Naive B cell (primary cell): ENCODE measurements around the gene N4BP2. TPM values are rescaled to one million over a fixed set of nuclear protein-coding genes. Genes with fewer than 3 reads are reported as not detected.
"Not testable (repeated sequence)": the region's sequence is repeated elsewhere in the genome, so short reads cannot be mapped to it uniquely, and the experiment has no call there.

Source experiments
- ATAC-seq, 2 donors: fragments of 150-1000 bp; cut with Tn5 transposase; 2 replicates each; pipeline ENCODE4 v1.10.0; 2021; ENCODE audit warnings: low read depth in 2 of 2, mild to moderate bottlenecking in 2 of 2, moderate library complexity in 2 of 2
- DNase-seq: peaks from one replicate; pipeline ENCODE4 v3.0.0; 2022
- H3K27ac Mint-ChIP-seq, 6 donors: one replicate each; pipeline ENCODE4 v1.8.0; 2020 to 2022; ENCODE audit warnings: mild to moderate bottlenecking in 6 of 6, mixed read lengths in 6 of 6, moderate library complexity in 5 of 6, inconsistent platforms in 2 of 6
- H3K27me3 Mint-ChIP-seq, 3 donors: one replicate each; pipeline ENCODE4 v1.8.0; 2021 to 2022; ENCODE audit warnings: mixed read lengths in 3 of 3, mild to moderate bottlenecking in 1 of 3
- H3K36me3 Mint-ChIP-seq, 2 donors: one replicate each; pipeline ENCODE4 v1.8.0; 2020 to 2022; ENCODE audit warnings: mixed read lengths in 2 of 2, inconsistent platforms in 1 of 2, mild to moderate bottlenecking in 1 of 2
- H3K4me1 Mint-ChIP-seq, 3 donors: one replicate each; pipeline ENCODE4 v1.8.0; 2020 to 2022; ENCODE audit warnings: mixed read lengths in 3 of 3, inconsistent platforms in 1 of 3, mild to moderate bottlenecking in 1 of 3, moderate library complexity in 1 of 3
- H3K4me3 Mint-ChIP-seq, 8 donors: one replicate each; pipeline ENCODE4 v1.8.0; 2020 to 2022; ENCODE audit warnings: mild to moderate bottlenecking in 8 of 8, mixed read lengths in 8 of 8, moderate library complexity in 8 of 8, inconsistent platforms in 2 of 8
- H3K9me3 Mint-ChIP-seq, 7 donors: one replicate each; pipeline ENCODE4 v1.8.0; 2020 to 2022; ENCODE audit warnings: mixed read lengths in 7 of 7, mild to moderate bottlenecking in 5 of 7, inconsistent platforms in 2 of 7, moderate library complexity in 1 of 7
- polyA plus RNA-seq, 6 donors: library from polyadenylated mRNA; unstranded; fragments of 300-500 nt; fragmentation: Illumina TruSeq; gene quantifications; one replicate each; pipeline ENCODE4 v1.2.3, GENCODE V29; 2021; ENCODE audit warnings: low read depth in 6 of 6

Gene N4BP2
- 1 to 10 TPM; 1.7 to 7.8 (median 5.9) TPM for polyA plus RNA-seq

DNA sequence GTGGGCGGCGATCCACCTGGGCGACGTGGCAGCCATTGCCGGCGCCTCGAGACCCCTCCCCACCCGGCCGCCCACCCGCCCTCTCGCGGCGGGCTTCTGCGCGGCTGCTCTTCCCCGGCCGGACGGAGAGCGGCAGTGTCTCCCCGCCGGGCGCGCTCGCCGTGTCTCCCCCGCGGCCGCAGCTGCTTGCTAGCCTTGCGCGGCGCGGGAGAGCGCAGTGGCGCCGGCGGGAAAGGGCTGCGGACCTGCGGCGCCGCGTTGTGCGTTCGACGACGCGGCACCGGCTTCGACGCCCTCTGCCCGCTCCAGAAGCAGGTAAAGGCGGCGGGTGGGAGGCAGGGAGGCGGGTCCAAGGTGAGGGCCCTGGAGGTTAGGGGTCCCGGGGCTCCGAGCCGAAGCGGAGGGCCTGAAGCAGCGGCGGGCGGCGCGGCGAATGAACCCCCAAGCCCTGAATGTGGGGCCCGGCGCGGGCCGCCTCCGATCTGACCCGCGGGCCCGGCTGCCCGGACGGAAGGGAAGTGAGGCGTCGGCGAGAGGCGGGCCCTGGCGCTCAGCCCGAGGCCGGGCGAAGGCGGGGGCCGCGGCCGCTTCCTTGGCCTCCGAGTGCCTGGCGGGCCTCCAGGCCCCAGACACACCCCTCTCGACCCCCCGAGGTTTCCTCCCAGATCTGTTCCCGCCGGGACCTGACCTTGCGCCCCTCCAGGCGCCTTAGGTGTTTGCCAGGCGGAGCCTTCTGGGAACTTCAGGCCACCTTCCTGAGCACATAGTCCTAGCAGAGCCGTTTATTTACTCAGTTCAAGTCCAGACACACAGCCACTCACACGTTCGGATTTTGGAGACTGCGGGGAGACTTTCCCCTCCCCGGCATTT is at the start of gene N4BP2:
TSS of gene N4BP2 (plus strand) at position 135 of the 870 bp plus-strand sequence. CDS start 40,491 bp downstream, outside the sequence.
- peak; percentile 62 to 68 for ATAC-seq
- peak; percentile 75 for DNase-seq
- peak within 1 kb of the TSS; percentile 92 to 98 (median 95) for H3K4me3 Mint-ChIP-seq
- no peaks in the 10 kb centered on the region for H3K27me3 Mint-ChIP-seq
- no peaks in the 10 kb centered on the region for H3K36me3 Mint-ChIP-seq
- no peaks in the 10 kb centered on the region for H3K9me3 Mint-ChIP-seq
- peaks cover 26 to 33% (median 28%) of the 10 kb centered on the region in 3 donors for H3K4me1 Mint-ChIP-seq
- peak within 1 kb of the TSS; percentile 92 to 97 (median 96) for H3K27ac Mint-ChIP-seq

DNA sequence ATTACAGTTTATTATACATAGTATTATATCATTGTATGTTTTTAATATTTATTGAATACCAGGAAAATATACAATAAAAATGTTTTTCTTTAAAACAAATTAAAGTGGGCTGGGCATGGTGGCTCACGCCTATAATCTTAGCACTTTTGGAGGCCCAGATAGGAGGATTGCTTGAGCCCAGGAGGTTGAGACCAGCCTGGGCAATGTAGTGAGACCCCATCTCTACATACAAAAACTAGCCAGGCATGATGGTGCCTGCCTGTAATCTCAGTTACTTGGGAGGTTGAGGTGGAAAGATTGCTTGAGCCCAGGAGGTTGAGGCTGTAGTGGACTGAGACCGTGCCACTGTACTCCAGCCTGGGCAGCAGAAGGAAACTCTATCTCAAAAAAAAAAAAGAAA is 40.6 kb upstream of the N4BP2 start:
- no peak overlapping the region for H3K4me3 Mint-ChIP-seq
- no peaks in the 10 kb centered on the region for H3K4me1 Mint-ChIP-seq
- no peak for DNase-seq
- H3K27me3 Mint-ChIP-seq: no peaks in the 10 kb centered on the region
- peak overlapping the region in 1 of 6 donors; percentile 77 for H3K27ac Mint-ChIP-seq
- ATAC-seq: no peak
- peaks cover 0 to 3% (median 0%) of the 10 kb centered on the region in 7 donors for H3K9me3 Mint-ChIP-seq
- no peaks in the 10 kb centered on the region for H3K36me3 Mint-ChIP-seq

DNA sequence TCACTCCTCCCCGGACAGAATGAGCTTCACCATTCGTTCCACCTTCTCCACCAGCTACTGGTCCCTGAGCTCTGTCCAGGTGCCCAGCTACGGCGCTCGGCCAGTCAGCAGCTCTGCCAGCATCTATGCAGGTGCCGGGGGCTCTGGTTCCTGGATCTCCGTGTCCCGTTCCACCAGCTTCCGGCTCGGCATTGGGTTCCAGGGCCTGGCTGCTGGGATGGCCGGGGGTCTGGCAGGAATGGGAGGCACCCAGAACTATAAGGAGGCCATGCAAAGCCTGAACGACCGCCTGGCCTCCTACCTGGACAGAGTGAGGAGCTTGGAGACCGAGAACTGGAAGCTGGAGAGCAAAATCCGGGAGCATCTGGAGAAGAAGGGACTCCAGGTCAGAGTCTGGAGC is 36.4 kb upstream of the N4BP2 start:
- Mint-ChIP-seq H3K4me1 (no peaks in the 10 kb centered on the region), H3K27me3 (no peaks in the 10 kb centered on the region), H3K27ac (no peak overlapping the region), H3K36me3 (no peaks in the 10 kb centered on the region), H3K9me3 (peaks cover 0 to 3% (median 0%) of the 10 kb centered on the region in 7 donors), H3K4me3 (no peak overlapping the region)
- no peak for ATAC-seq
- no peak for DNase-seq

DNA sequence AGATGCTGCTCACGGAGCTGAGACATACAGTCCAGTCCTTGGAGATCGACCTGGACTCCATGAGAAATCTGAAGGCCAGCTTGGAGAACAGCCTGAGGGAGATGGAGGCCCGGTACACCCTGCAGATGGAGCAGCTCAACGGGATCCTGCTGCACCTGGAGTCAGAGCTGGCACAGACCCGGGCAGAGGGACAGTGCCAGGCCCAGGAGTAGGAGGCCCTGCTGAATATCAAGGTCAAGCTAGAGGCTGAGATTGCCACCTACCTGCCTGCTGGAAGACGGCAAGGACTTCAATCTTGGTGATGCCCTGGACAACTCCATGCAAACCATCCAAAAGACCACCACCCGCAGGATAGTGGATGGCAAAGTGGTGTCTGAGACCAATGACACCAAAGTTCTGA is 35.5 kb upstream of the N4BP2 start:
- H3K36me3 Mint-ChIP-seq, DNase-seq, H3K27ac Mint-ChIP-seq, H3K4me3 Mint-ChIP-seq, ATAC-seq, H3K27me3 Mint-ChIP-seq, H3K9me3 Mint-ChIP-seq, H3K4me1 Mint-ChIP-seq: not testable (repeated sequence)

DNA sequence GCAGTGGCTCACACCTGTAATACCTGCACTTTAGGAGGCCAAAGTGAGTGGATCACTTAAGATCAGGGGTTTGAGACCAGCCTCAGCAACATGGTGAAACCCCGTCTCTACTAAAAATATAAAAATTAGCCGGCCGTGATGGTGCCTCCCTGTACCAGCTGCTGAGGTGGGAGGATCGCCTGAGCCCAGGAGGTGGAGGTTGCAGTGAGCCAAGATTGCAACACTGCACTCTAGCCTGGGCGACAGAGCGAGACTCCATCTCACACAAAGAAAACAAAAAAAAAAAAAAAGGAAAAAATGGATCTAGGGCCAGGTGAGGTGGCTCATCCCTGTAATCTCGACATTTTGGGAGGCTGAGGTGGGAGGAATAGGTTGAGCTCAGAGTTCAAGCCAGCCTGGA is 32.6 kb upstream of the N4BP2 start:
- not testable (repeated sequence) for ATAC-seq

DNA sequence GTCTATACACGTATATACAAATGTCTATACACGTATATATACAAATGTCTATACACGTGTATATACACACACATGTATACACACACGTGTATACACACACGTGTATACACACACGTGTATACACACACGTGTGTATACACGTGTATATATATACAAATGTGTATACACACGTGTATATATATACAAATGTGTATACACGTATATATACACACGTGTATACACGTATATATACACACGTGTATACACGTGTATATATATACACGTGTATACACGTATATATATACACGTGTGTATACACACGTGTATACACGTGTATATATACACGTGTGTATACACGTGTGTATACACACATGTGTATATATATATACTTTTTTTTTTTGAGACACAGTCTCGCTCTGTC is 23.9 kb upstream of the N4BP2 start:
- no peaks in the 10 kb centered on the region for H3K9me3 Mint-ChIP-seq
- DNase-seq: no peak
- H3K27me3 Mint-ChIP-seq: no peaks in the 10 kb centered on the region
- H3K27ac Mint-ChIP-seq: no peak overlapping the region
- ATAC-seq: no peak
- no peak overlapping the region for H3K4me3 Mint-ChIP-seq
- H3K4me1 Mint-ChIP-seq: no peaks in the 10 kb centered on the region
- H3K36me3 Mint-ChIP-seq: no peaks in the 10 kb centered on the region

More for the DNA sequence above, 32.6 kb upstream of the N4BP2 start:
- not testable (repeated sequence) for DNase-seq, H3K27ac Mint-ChIP-seq, H3K27me3 Mint-ChIP-seq, H3K4me3 Mint-ChIP-seq, H3K36me3 Mint-ChIP-seq, H3K9me3 Mint-ChIP-seq, H3K4me1 Mint-ChIP-seq

DNA sequence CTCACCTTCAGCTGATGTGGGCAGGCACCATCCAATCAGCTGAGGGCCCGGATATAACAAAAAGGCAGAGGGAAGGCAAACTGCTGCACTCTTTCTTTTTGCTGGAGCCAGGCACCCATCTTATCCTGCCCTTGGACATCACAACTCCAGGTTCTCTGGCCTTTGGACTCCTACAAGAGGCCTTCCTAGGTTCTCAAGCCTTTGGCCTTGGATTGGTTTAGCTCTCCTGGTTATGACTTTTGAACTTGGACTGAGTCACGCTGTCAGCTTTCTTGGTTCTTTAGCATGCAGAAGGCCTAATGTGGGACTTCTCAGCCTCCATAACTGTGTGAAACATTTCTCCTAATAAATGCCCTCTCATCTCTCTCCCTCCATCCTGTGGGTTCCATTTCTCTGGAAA is 23.0 kb upstream of the N4BP2 start:
- Mint-ChIP-seq H3K27me3 (no peaks in the 10 kb centered on the region), H3K36me3 (no peaks in the 10 kb centered on the region), H3K27ac (no peak overlapping the region), H3K4me3 (no peak overlapping the region), H3K9me3 (no peaks in the 10 kb centered on the region), H3K4me1 (no peaks in the 10 kb centered on the region)
- DNase-seq: no peak
- ATAC-seq: no peak

DNA sequence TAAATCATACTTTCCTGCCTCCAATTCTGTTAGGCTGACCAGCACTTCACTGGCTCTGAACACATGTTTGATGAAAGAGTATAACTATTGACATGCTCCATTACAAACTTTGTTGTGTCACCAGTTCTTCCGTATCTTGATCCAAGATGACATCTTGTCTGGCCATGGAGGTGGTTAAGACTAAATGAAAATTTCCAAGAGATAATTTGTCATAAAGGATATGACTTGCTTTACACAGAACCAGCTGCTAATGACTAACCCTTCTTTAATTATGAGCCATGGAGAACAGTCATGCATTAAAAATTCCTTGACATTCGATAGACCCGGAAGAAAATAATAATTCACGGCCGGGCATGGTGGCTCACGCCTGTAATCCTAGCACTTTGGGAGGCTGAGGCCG is 17.7 kb upstream of the N4BP2 start:
- no peak for ATAC-seq
- Mint-ChIP-seq H3K27me3 (no peaks in the 10 kb centered on the region), H3K4me1 (no peaks in the 10 kb centered on the region), H3K27ac (no peak overlapping the region), H3K9me3 (no peaks in the 10 kb centered on the region), H3K36me3 (no peaks in the 10 kb centered on the region), H3K4me3 (no peak overlapping the region)
- no peak for DNase-seq

DNA sequence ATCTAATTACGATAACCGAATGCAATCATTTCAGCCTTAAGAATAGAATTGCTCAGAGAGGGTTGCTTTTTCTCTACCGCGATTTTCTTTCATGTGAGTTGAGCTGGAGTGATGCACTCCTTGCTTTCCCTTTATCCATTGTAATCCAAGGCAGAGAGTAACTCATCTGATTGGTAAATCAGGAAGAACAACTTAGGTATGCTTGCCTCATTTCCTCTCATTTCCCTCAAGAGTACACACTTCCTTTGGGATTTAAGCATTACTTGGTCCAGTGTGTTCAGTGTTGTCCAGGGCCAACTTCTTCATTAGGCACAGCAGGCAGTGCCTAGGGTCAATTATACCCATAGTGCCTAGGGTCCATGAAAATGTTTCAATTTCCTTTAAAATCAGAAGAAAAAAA is 15.7 kb upstream of the N4BP2 start:
- H3K4me3 Mint-ChIP-seq: no peak overlapping the region

DNA sequence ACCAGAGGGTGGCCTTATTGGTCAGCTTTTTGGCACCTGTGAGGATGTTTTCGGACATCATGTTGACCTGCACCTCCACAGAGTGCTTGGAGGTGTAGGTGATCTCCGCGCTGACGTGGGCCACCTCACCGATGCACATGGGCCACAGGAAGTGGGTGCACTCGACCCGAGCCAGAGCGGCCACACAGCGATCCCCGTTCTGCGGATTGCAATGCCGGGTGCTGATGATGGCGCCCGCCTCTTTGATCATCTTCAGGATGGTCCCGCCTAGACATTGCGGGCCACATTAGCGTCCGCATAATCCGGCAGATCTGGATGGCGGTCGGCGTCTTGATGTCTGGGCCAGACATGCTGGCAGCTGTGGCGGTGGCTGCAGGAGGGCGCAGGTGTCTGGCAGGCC is 12.9 kb upstream of the N4BP2 start:
- no peaks in the 10 kb centered on the region for H3K4me1 Mint-ChIP-seq
- no peak for DNase-seq

More for the DNA sequence above, 15.7 kb upstream of the N4BP2 start:
- Mint-ChIP-seq H3K9me3 (no peaks in the 10 kb centered on the region), H3K27me3 (no peaks in the 10 kb centered on the region), H3K27ac (peak overlapping the region in 1 of 6 donors; percentile 16), H3K36me3 (no peaks in the 10 kb centered on the region), H3K4me1 (no peaks in the 10 kb centered on the region)
- DNase-seq (no peak), ATAC-seq (no peak)

DNA sequence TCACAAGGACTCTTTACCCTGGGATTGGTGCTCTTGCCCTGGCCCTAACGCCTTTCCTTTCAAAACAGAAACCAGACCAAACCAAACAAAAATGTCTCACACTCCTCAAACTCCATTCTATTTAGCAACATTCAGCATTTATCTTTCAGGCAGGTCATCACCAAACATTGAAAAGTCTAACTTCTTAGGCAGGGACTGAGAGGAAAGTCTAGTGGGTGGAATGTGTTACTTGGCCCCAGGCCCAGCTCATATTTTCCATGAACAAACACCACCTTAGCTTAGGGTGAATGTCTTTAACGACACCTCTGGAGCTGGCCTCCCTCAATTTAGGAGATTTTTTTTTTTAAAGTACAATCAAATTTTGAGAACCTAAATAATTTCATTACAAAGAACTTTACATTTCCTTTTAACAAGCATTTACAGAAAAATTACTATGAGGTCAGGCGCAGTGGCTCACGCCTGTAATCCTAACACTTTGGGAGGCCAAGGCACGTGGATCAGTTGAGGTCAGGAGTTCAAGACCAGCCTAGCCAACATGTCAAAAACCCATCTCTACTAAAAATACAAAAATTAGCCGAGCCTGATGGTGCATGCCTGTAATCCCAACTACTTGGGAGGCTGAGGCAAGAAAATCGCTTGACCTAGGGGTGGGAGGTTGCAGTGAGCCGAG is 10.2 kb upstream of the N4BP2 start:
- ATAC-seq: no peak
- Mint-ChIP-seq H3K4me3 (no peak overlapping the region), H3K27ac (peak overlapping the region in 1 of 6 donors; percentile 9), H3K36me3 (no peaks in the 10 kb centered on the region), H3K27me3 (no peaks in the 10 kb centered on the region), H3K4me1 (no peaks in the 10 kb centered on the region), H3K9me3 (no peaks in the 10 kb centered on the region)
- no peak for DNase-seq

More for the DNA sequence above, 12.9 kb upstream of the N4BP2 start:
- ATAC-seq: no peak
- H3K27me3 Mint-ChIP-seq: no peaks in the 10 kb centered on the region
- no peaks in the 10 kb centered on the region for H3K9me3 Mint-ChIP-seq
- H3K4me3 Mint-ChIP-seq: no peak overlapping the region
- no peaks in the 10 kb centered on the region for H3K36me3 Mint-ChIP-seq
- H3K27ac Mint-ChIP-seq: no peak overlapping the region

DNA sequence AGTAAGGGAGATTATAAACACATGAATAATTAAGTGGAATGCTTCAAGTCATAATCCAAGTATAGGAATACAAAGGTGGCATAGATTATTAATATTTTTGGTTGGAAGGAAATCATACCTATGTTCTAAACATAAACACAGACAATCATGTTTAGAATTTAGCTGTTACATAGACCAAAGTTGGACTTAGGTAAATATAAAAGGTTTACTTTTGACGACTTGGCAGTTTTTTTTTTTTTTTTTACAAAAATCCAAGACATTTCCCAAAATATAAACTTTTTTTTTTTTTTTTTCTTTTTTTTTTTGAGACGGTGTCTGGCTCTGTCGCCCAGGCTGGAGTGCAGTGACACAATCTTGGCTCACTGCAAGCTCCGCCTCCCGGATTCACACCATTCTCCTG is 3.5 kb upstream of the N4BP2 start:
- peak overlapping the region in 1 of 8 donors; percentile 43 for H3K4me3 Mint-ChIP-seq
- H3K27me3 Mint-ChIP-seq: no peaks in the 10 kb centered on the region
- DNase-seq (no peak), ATAC-seq (no peak)
- no peaks in the 10 kb centered on the region for H3K36me3 Mint-ChIP-seq
- no peaks in the 10 kb centered on the region for H3K9me3 Mint-ChIP-seq
- peaks cover 18 to 20% (median 19%) of the 10 kb centered on the region in 3 donors for H3K4me1 Mint-ChIP-seq
- no peak overlapping the region for H3K27ac Mint-ChIP-seq

DNA sequence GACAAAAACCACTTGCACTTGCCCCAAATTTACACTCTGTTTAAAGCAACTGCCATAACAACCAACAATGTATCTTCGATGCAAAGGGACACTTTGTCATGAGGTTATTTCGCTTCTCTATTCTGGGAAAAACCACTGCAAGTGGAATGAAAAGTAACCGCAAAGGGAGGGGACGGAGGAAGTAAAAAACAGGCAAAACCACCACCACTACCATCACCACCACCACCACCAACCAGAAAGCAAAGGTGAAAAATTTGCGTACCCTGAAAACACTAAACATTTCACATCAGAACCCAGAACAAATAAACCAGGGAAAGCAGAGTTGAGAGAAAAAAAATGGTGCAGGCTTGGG is 1.2 kb upstream of the N4BP2 start:
- no peaks in the 10 kb centered on the region for H3K27me3 Mint-ChIP-seq
- ATAC-seq: peak; percentile 40 to 42
- peak overlapping the region; percentile 86 to 97 (median 92) for H3K27ac Mint-ChIP-seq
- no peaks in the 10 kb centered on the region for H3K36me3 Mint-ChIP-seq
- H3K4me1 Mint-ChIP-seq: peaks cover 26 to 33% (median 28%) of the 10 kb centered on the region in 3 donors
- DNase-seq: peak; percentile 61
- H3K9me3 Mint-ChIP-seq: no peaks in the 10 kb centered on the region
- peak overlapping the region; percentile 84 to 94 (median 92) for H3K4me3 Mint-ChIP-seq
